ENCODE data around the gene PADI2. TPM values are rescaled to one million over a fixed set of nuclear protein-coding genes. Genes with fewer than 3 reads are reported as not detected.

The PADI2 gene
- total RNA-seq, 1 experiment from 2014 or later, result not detected

DNA sequence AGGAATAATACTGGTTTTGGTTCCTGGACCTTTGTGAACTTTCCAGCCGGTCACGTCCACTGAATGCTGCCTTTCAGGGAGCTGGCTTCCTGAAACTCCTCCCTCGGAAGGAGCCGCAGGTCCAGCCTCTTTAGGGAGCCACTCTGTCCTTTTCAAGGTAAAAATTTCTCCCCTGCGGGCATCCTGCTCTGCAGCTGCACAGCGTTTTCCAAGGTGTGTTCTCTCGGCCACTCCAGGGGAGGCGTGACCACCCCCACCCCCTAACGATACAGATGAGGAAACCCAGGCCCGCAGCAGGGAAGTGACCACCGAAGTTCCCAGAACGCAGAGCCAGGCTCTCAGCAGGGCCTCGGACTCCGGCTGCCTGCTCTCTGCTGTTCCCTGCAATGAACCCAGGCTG, 21.5 kb downstream of the PADI2 start:
- Histone ChIP-seq H3K36me3 (no peaks in the 10 kb centered on the region), H3K27me3 (replicated peaks) (no peaks in the 10 kb centered on the region), H3K4me3 (no peak overlapping the region), H3K4me1 (replicated peaks) (no peaks in the 10 kb centered on the region; the same call in 1 of the 2 replicates), H3K27ac (no peak overlapping the region), H3K9me3 (replicated peaks) (no peaks in the 10 kb centered on the region)
- no peak for DNase-seq (ENCODE audit: low read depth in 1 of 2, low spot score in 2 of 2)

DNA sequence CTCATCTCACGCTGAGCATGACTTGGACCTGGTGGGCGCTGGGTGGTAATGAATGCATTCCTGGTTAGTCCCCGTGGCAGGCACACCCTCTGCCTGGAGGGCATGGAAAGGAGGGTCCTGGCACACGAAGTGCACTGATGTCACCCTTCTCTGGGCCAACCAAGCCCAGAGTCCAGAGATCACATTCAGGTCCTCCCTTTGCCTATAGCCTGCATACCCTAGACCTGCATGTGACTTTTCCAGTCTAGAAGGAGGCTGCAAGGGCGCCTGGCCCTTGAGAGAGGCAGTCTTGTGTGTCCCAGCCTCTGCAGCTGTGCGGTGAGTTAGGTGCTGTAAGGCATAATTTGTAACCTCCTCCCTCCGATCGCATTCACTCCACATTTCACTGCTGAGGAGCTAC, 22.1 kb downstream of the PADI2 start:
- H3K4me1 ChIP-seq (replicated peaks), result no peaks in the 10 kb centered on the region; the same call in 1 of the 2 replicates
- no peak for DNase-seq (ENCODE audit: low read depth in 1 of 2, low spot score in 2 of 2)
- no peaks in the 10 kb centered on the region for H3K9me3 ChIP-seq (replicated peaks)
- H3K27me3 ChIP-seq (replicated peaks), result no peaks in the 10 kb centered on the region
- no peaks in the 10 kb centered on the region for H3K36me3 ChIP-seq
- H3K27ac ChIP-seq, result no peak overlapping the region
- H3K4me3 ChIP-seq, result no peak overlapping the region

DNA sequence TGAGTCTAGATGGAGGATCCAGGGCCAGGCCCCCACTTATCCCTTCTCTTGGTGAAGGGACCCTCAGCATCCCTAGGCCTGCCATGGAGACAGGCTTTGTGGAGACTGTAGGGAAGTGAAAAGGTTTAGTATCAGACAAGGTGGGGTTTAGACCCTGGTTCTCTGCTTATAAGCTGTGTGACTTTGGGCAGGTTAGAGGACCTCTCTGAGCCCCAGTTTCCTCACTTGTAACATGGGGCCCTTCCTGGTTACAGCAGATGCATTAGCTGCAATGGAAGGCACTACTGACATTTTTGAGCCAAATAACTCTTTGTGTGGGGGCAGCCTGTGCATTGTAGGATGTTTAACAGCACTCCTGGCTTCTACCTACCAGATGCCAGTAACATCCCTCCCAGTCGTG, 22.7 kb downstream of the PADI2 start:
- Histone ChIP-seq H3K27me3 (replicated peaks) (no peaks in the 10 kb centered on the region), H3K4me1 (replicated peaks) (no peaks in the 10 kb centered on the region; the same call in 1 of the 2 replicates), H3K4me3 (no peak overlapping the region), H3K27ac (no peak overlapping the region), H3K9me3 (replicated peaks) (no peaks in the 10 kb centered on the region), H3K36me3 (no peaks in the 10 kb centered on the region)
- no peak for DNase-seq (ENCODE audit: low read depth in 1 of 2, low spot score in 2 of 2)

DNA sequence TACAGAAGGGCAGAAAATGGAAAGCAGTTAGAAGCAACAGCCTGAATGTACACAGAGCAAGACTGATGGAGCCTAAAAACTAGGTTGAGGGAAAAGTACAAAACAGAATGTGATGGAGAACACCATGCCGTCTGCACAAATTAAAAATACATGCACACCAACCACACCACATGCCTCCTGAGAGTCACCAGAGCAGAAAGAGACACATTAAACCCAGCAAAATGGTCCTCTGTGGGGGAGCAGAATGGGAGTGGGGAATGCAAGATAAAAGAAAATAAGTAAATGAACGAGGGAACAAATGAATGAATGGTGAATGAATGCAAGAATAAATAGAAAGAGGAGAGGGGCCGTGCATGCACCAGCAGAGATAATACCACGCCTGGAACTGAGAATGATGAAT, 24.1 kb downstream of the PADI2 start:
- Histone ChIP-seq H3K27me3 (replicated peaks) (no peaks in the 10 kb centered on the region), H3K27ac (no peak overlapping the region), H3K4me1 (replicated peaks) (peaks cover 5% of the 10 kb centered on the region), H3K9me3 (replicated peaks) (no peaks in the 10 kb centered on the region), H3K36me3 (no peaks in the 10 kb centered on the region), H3K4me3 (no peak overlapping the region)
- no peak for DNase-seq (ENCODE audit: low read depth in 1 of 2, low spot score in 2 of 2)

DNA sequence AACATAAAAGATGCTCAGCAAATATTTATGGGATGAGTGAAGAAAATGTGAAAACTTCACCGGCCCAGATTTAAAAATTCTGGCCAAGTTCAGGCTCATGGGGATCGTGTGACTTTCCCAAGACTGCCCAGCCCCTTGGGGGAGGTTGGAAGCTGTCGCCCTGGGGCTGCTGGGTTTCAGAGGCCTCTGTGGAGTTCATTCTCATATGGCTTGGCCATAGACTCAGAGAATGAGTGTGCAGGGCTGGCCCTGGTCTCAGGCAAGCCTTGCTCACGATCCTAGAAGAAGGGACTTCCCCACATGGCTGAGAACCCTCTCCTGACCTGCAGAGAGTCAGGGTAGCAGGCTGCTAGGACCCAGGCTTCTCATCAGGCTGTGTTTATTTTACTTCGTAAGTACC, 24.6 kb downstream of the PADI2 start:
- Histone ChIP-seq H3K4me1 (replicated peaks) (peaks cover 5% of the 10 kb centered on the region), H3K4me3 (no peak overlapping the region), H3K36me3 (no peaks in the 10 kb centered on the region), H3K27ac (no peak overlapping the region), H3K27me3 (replicated peaks) (no peaks in the 10 kb centered on the region), H3K9me3 (replicated peaks) (no peaks in the 10 kb centered on the region)
- DNase-seq (ENCODE audit: low read depth in 1 of 2, low spot score in 2 of 2), result no peak

DNA sequence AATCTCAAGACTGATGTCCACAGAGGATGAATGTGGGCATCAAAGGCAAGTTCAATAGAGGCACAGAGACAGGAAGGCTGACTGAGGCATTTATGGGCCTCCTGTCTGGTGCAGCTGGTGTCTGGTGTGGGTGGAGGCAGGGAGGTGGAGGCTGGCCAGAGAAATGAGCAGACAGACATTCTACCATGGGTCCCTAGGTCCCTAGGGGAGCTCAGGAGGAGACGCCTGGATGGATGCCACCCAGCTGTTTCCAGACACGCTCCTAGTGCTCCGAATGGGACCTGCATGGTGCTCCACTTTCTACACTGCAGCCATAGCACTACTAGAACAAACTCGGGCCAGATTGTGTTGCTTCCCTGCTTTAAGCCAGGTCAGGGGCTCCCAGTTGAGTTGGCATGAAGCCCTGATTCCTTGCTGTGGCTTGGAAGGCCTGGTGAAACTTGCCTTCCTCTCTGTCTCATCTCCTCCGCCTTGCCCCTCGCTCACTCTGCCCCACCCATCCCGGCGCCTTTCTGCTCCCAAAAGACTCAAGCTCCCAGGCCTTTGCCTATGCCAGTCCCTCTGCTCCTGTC, 25.3 kb downstream of the PADI2 start:
- Histone ChIP-seq H3K4me3 (no peak overlapping the region), H3K9me3 (replicated peaks) (no peaks in the 10 kb centered on the region), H3K4me1 (replicated peaks) (peaks cover 5% of the 10 kb centered on the region), H3K27me3 (replicated peaks) (no peaks in the 10 kb centered on the region), H3K27ac (no peak overlapping the region), H3K36me3 (no peaks in the 10 kb centered on the region)
- DNase-seq (ENCODE audit: low read depth in 1 of 2, low spot score in 2 of 2), result no peak

DNA sequence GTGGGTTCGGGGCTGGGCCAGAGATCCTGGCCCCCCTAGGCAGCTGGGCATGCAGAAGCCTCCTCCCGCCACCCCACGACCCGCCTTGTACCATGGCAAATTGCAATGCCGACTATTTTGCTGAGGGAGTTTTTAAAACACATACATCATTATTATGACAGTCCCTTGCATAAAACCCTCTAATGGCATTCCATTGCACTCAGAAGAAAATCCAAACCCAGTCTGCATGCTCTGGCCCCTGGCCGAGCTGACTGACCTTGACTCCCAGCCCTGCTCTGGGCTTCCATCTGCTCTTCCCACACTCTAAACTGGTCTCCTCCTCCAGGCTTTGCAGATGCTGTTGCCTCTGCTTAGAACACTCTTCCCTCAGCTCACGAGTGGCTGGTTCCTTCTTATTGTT, 28.0 kb downstream of the PADI2 start:
- Histone ChIP-seq H3K36me3 (no peaks in the 10 kb centered on the region), H3K4me1 (replicated peaks) (peaks cover 5% of the 10 kb centered on the region), H3K9me3 (replicated peaks) (no peaks in the 10 kb centered on the region), H3K4me3 (no peak overlapping the region), H3K27me3 (replicated peaks) (no peaks in the 10 kb centered on the region), H3K27ac (no peak overlapping the region)
- no peak for DNase-seq (ENCODE audit: low read depth in 1 of 2, low spot score in 2 of 2)

DNA sequence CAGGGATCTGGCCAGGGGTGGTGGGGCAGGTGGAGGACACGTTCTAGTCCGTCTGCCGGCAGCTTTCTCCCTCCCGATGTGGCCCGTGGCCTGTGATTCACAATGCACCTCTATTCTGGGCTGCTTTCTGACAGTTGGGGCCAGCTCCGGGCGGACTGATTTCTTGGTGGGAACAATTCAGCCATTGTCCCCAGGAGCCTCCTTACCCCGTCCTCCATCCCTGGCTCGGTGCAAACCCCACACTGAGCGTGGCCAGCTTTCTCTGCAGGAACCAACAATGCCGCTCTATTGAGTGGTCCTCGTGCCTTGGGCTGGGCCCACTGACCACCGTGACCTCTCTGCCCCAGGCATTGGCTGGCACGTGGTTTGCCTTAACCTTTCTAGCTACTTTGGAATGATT, 29.7 kb downstream of the PADI2 start:
- no peak overlapping the region for H3K4me3 ChIP-seq
- no peak for DNase-seq (ENCODE audit: low read depth in 1 of 2, low spot score in 2 of 2)
- no peaks in the 10 kb centered on the region for H3K27me3 ChIP-seq (replicated peaks)
- peaks cover 5% of the 10 kb centered on the region for H3K4me1 ChIP-seq (replicated peaks)
- H3K9me3 ChIP-seq (replicated peaks), result no peaks in the 10 kb centered on the region
- H3K27ac ChIP-seq, result no peak overlapping the region
- no peaks in the 10 kb centered on the region for H3K36me3 ChIP-seq

DNA sequence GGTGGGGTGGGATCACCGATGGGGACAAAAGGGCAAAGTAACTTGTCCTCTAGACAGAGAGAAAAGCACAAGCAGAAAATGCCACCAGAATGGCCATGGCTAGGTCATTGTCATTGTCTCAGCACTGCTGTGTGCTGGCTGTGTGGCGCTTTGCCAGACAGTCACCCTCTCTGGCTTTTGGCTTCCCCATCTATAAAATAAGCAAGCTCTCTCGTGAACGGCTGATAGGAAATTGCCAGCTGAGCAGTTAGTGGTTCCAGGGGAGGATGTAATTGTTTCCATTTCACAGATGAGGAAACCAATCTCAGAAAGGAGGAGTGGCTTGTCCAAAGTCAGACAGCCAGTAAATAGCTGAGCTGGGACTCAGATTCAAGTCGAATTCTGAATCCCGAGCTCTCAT, 32.5 kb downstream of the PADI2 start:
- Histone ChIP-seq H3K4me1 (replicated peaks) (peaks cover 5% of the 10 kb centered on the region; the same call in 1 of the 2 replicates), H3K27me3 (replicated peaks) (no peaks in the 10 kb centered on the region), H3K27ac (no peak overlapping the region), H3K36me3 (no peaks in the 10 kb centered on the region), H3K9me3 (replicated peaks) (no peaks in the 10 kb centered on the region), H3K4me3 (no peak overlapping the region)
- DNase-seq (ENCODE audit: low read depth in 1 of 2, low spot score in 2 of 2), result no peak

DNA sequence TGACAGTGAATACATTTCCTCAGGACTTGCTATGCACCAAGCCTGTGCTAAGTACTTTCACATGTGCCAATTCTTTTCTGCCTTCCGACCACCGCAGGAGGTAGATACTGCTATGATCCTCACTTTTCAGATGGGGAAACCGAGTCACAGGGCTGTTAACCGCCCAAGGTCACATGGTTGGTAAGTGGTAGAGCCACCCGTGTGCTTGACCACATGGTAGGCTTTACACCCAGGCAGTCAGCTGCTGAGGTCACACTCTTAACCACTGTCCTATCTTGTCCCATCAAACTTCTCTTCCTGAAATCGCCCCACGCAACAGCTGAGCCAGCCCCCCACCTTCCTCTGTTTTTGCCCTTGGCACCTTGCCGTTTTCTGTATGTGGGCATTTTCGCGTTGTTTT, 34.5 kb downstream of the PADI2 start:
- no peak for DNase-seq (ENCODE audit: low read depth in 1 of 2, low spot score in 2 of 2)
- Histone ChIP-seq H3K4me1 (replicated peaks) (no peaks in the 10 kb centered on the region), H3K36me3 (no peaks in the 10 kb centered on the region), H3K27me3 (replicated peaks) (no peaks in the 10 kb centered on the region), H3K9me3 (replicated peaks) (no peaks in the 10 kb centered on the region), H3K27ac (no peak overlapping the region), H3K4me3 (no peak overlapping the region)

DNA sequence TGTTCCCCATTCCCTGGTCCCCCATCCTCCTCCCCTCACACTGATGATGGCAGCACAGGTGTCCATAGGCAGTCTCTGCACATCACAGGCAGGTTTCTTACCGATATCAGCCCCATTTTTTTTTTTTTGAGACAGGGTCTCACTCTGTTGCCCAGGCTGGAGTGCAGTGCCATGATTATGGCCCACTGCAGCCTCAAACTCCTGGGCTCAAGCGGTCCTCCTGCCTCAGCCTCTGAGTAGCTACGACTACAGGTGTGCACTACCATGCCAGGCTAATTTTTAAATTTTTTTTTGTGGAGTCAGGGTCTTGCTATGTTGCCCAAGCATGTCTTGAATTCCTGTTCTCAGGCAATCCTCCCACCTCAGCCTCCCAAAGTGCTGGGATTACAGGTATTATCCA, 36.5 kb downstream of the PADI2 start:
- Histone ChIP-seq H3K27me3 (replicated peaks) (no peaks in the 10 kb centered on the region), H3K4me3 (no peak overlapping the region), H3K27ac (no peak overlapping the region), H3K4me1 (replicated peaks) (no peaks in the 10 kb centered on the region), H3K9me3 (replicated peaks) (no peaks in the 10 kb centered on the region), H3K36me3 (no peaks in the 10 kb centered on the region)
- no peak for DNase-seq (ENCODE audit: low read depth in 1 of 2, low spot score in 2 of 2)

DNA sequence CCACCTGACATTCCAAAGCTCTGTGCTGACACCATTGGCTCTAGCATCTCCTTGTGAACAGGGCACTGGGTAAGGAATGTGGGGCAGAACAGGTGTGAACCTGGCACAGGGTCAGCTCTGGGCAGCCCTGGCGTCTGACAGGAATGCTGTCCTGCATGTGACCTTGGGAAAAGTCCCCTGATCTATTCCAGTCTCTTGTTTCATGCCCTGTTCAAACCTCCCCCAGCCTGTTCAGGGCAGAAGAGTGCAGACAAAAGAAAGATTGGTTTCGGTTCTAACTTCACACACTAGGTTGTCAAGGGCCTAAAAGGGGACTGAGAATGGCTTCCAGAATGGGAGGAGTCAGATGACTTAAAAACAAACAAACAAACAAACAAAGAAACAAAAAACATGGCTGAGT, 37.8 kb downstream of the PADI2 start:
- no peaks in the 10 kb centered on the region for H3K27me3 ChIP-seq (replicated peaks)
- no peaks in the 10 kb centered on the region for H3K36me3 ChIP-seq
- H3K27ac ChIP-seq, result no peak overlapping the region
- H3K9me3 ChIP-seq (replicated peaks), result no peaks in the 10 kb centered on the region
- H3K4me3 ChIP-seq, result no peak overlapping the region
- no peak for DNase-seq (ENCODE audit: low read depth in 1 of 2, low spot score in 2 of 2)
- no peaks in the 10 kb centered on the region for H3K4me1 ChIP-seq (replicated peaks)

DNA sequence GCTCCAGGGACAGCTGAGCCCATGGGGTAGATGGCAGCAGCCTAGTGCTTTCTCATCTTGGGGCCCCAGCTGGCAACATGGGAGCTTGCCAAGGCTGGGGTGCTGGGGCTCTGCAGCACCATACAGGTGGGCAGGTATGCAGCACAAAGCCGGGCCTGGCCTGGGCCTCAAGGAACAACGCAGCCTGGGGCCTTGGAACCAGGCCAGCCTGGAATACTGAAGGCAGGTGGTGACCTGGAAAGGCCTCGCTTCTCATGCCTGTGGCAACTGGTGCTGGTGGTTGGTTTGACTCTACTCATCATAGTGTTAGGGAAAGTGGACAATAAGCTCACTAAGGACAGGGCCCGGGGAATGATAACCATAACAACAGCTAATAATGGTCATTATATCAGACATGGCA, 38.4 kb downstream of the PADI2 start:
- Histone ChIP-seq H3K9me3 (replicated peaks) (no peaks in the 10 kb centered on the region), H3K4me1 (replicated peaks) (no peaks in the 10 kb centered on the region), H3K4me3 (no peak overlapping the region), H3K27ac (no peak overlapping the region), H3K36me3 (no peaks in the 10 kb centered on the region), H3K27me3 (replicated peaks) (no peaks in the 10 kb centered on the region)
- no peak for DNase-seq (ENCODE audit: low read depth in 1 of 2, low spot score in 2 of 2)

DNA sequence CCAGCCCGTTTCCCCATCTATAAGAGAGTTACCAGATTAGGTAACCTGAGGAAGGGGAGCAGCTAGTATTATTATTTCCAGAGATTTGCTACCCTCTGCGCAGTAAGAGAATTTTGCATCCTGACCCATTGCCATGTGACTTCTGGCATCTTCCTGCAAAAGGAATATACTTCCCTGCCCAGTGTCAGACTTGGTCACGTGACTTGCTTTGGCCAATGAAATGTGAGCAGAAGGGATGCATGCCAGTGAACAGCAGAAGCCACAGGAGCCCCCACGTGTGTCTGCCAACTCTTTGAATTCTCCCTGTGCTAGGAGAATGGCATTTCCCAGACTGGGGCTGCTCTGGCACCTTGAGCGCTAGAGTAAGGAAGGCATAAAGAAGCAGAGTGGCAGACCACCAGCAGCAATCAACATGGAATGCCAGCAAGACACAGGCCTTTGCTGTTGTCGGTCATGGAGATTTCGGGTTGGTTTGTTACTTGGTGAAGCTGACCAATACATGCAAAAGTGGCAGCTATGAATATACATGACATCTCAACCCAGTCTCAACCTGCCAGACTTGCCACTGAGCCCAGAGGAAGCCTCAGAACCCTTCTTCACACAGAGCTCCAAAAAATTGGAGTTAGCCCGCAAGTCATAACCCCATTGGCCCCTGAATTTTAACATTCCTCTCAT, 39.0 kb downstream of the PADI2 start:
- Histone ChIP-seq H3K4me3 (no peak overlapping the region), H3K36me3 (no peaks in the 10 kb centered on the region), H3K9me3 (replicated peaks) (no peaks in the 10 kb centered on the region), H3K27ac (no peak overlapping the region), H3K27me3 (replicated peaks) (no peaks in the 10 kb centered on the region), H3K4me1 (replicated peaks) (no peaks in the 10 kb centered on the region)
- no peak for DNase-seq (ENCODE audit: low read depth in 1 of 2, low spot score in 2 of 2)
